Mesangial cell (primary cell): ENCODE measurements around the gene BMP8B. TPM values are rescaled to one million over a fixed set of nuclear protein-coding genes. Genes with fewer than 3 reads are reported as not detected.

ENCODE experiments used
- total RNA-seq: library from RNA; depleted of rRNA; stranded (reverse); fragments of >200 nt; gene quantifications from 2 replicates; pipeline ENCODE4 v1.2.3, GENCODE V29; 2015

Gene BMP8B, protein sequence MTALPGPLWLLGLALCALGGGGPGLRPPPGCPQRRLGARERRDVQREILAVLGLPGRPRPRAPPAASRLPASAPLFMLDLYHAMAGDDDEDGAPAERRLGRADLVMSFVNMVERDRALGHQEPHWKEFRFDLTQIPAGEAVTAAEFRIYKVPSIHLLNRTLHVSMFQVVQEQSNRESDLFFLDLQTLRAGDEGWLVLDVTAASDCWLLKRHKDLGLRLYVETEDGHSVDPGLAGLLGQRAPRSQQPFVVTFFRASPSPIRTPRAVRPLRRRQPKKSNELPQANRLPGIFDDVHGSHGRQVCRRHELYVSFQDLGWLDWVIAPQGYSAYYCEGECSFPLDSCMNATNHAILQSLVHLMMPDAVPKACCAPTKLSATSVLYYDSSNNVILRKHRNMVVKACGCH
- total RNA-seq: 0.49 and 0.76 TPM in 2 replicates

GRCh38 chr1:39788758-39789570, at the start of gene BMP8B:
TSS of gene BMP8B (minus strand) at chr1:39788865. CDS start at chr1:39788485, 380 bp downstream.

GRCh38 chr1:39771022-39771532, 17.6 kb downstream of the BMP8B start, which contains the start of gene OXCT2:
TSS of gene OXCT2 (minus strand) at chr1:39771348. CDS start at chr1:39771255, 93 bp downstream.

GRCh38 chr1:39738622-39739366, 49.9 kb downstream of the BMP8B start, which contains the start of gene PPIE:
TSS of gene PPIE (plus strand) at chr1:39738882. CDS start at chr1:39738901, 19 bp downstream.

Other genes with a start within 250 kb of the BMP8B start
- gene PABPC4, start 212.1 kb downstream of the BMP8B start, total RNA-seq: 196 and 216 TPM in 2 replicates
- gene HEYL, start 149.2 kb downstream of the BMP8B start, total RNA-seq: 0.16 and 0.38 TPM in 2 replicates
- not detected in 2 replicates for gene NT5C1A, start 116.8 kb downstream of the BMP8B start, total RNA-seq
- not detected in 2 replicates for gene HPCAL4, start 97.4 kb downstream of the BMP8B start, total RNA-seq
- gene PPIE, start 50.0 kb downstream of the BMP8B start, total RNA-seq: 33.9 and 39.2 TPM in 2 replicates
- gene OXCT2, start 17.5 kb downstream of the BMP8B start, total RNA-seq: 1.9 and 4.6 TPM in 2 replicates
- gene TRIT1, start 94.6 kb upstream of the BMP8B start, total RNA-seq: 12.2 and 13.9 TPM in 2 replicates
- 0.63 and 2.1 TPM in 2 replicates for gene MYCL, start 113.1 kb upstream of the BMP8B start, total RNA-seq
- 9.0 and 17.8 TPM in 2 replicates for gene MFSD2A, start 166.3 kb upstream of the BMP8B start, total RNA-seq